GM18502 (cell line): ENCODE results near the gene THOC7.

Source experiments
- ATAC-seq: cut with Tn5 transposase; IDR thresholded peaks from one replicate; pipeline ENCODE4 v1.9.1; 2021; ENCODE audit warnings: mild to moderate bottlenecking; ENCODE audit not compliant: unreplicated experiment, poor library complexity

The THOC7 gene

DNA sequence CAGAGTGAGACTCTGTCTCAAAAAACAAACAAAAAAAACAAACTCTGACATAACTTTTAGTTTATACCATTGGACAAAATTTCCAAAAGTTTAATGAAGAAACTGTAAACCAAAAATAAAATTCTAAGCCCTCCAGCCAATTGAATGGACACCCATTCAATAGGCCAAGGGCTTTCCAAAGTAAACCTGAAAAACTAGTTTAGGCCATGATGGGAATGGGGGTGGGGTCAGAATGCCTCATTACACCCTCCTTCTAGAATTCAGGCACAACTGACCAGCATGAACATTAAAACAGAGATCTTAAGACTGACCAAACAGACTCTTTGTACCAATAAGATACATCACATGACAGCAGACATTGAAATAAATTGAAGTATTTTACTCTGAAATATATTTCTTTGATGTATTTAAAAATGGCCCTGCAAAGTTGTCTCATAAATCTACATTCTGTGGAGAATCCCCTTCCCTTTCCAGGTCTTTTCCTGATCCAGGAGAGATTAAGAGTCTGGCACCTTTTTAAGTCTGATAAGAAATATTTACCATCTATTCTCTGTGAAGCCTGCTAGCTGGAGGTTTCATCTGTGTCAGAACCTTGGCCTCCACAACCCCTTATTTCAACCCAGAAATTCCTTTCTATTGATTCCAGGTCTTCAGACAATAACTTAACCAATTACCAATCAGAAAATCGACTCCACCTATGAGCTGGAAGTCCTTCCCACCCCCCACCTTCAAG, 15.7 kb downstream of the THOC7 start:
- no peak for ATAC-seq

GRCh38 chr3:63845215-63845614, 18.4 kb downstream of the THOC7 start:
- no peak for ATAC-seq

DNA sequence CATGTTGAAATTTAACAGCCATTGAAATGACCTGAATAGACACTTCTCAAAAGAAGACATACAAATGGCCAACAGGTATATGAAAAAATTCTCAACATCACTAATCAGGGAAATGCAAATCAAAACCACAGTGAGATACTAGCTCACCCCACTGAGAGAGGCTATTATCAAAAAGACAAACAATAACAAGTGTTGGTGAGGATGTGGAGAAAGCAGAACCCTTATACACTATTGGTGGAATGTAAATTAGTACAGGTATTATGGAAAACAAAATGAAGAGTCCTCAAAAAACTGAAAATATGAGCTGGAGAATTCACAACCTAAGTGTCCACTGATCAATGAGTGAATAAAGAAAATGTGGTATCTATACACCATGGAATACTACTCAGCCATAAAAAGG, 21.5 kb downstream of the THOC7 start:
- ATAC-seq, result no peak

DNA sequence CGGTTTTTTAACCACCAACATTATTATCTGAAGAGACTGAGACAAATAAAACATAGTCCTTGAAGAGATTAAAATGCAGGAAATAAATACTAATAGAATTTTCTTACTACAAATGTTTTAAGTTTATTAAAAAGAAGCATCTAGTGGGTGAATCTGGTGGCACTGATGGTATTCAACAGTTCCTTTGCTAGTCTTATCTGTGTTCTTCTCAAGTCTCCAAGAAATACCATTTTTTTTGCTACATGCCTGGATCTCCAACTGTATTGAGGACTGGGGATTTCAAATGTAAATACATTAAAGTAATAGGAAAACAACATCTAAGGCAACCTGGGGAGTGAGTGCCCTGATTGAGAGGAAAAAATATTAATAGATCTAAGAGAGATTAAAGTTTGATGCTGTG, 21.9 kb downstream of the THOC7 start:
- no peak for ATAC-seq

- no peak for ATAC-seq
Observed at GRCh38 chr3:63832395-63832794, 31.2 kb downstream of the THOC7 start.

DNA sequence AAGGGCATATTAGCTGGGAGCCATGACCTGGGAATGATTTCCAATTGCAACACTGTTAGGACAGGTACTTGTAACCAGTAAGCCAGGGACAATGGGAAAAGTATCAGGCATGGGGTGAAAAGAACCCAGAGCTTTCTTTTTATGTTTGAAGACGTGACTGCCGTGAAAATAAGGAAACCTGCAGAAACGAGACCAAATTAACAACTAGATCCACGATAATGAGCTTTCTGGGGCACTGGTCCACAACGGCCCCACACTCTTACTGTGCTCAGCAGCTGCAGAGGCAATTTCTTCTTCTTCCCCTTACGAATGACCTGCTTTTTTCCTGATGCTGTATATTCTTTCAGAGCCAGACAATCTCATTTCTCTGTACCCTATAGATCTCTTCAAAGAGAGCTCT, 33.1 kb downstream of the THOC7 start:
- no peak for ATAC-seq

- ATAC-seq, result no peak
Observed at GRCh38 chr3:63824309-63824708, 39.3 kb downstream of the THOC7 start.

- ATAC-seq, result no peak
Observed at GRCh38 chr3:63819151-63819398, 44.5 kb downstream of the THOC7 start, which contains the start of gene C3orf49. Gene C3orf49, plus strand, starts transcription at chr3:63819299. Its CDS starts 173 bp downstream, at chr3:63819472.

DNA sequence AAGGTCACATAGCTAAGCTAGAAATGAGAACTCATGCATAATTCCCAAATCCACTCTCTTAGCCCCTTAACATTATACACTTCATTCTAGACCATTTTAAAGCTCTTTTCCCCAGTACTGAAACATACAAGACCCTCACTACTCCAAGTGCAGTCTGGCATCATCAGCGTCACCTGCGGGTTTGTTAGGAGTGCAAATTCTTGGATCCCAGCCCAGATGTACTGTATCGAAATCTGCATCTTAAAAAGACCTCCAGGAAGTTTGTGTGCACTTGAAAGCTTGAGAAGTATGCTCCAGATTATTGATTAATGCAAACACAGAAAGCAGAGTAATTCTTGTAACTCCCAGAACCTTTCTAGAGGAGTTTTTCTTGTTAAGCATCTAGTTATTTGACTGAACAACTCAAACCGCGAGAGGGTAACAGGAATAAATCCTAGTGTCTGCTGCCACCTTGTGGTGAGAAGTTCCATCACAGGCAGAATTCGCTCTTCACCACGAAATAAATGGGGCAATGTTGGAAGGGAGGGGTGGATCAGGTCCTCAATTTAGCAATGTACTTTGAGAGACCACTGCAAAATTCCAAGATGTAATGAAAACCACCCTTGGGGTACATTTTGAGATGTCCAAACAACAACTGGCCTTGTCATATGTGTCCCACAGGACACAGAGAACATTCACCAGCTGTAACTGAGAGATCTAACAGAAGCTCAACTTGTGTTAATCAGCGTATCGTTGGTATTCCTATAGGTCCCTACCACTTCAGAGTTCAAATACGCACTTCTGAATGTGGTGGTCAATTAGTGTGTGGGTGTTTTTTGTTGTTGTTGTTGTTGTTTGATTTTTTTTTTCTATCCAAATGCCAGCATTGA, 45.1 kb downstream of the THOC7 start:
- peak; percentile 88 for ATAC-seq

GRCh38 chr3:63817225-63817624, 46.4 kb downstream of the THOC7 start:
- no peak for ATAC-seq

DNA sequence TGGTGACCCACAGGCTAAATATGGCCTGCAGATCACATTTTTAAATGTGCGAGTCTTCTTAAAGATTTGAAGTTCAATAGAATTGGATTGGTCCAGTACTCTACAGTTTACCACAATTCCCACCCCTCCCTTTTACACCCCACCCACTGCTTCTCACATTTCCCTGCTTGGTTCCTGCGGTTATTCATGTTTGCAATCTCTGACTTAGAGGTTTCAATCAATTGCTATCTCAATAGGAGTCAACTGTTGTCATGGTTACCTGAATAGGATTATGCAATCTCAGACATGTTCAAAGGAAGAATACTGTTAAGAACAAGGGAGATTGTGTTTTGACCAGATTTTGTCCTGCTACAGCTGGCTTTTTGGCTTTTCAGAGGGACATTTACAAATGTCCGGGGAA, 49.4 kb downstream of the THOC7 start:
- ATAC-seq, result no peak

DNA sequence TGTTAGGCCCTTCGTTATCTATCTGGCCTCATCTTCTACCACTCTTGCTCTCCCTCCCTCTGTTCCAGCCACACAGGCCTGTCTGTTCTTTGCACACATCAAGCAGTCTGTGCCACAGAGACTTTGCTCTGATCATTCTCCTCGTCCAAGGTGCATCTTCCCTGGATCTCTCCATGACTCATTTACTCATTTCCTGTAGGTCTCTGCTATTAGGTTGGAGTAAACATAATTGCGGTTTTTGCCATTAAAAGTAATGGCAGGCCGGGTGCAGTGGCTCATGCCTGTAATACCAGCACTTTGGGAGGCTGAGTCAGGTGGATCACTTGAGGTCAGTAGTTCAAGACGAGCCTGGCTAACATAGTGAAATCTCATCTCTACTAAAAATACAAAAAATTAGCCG, 54.0 kb downstream of the THOC7 start:
- ATAC-seq, result no peak

DNA sequence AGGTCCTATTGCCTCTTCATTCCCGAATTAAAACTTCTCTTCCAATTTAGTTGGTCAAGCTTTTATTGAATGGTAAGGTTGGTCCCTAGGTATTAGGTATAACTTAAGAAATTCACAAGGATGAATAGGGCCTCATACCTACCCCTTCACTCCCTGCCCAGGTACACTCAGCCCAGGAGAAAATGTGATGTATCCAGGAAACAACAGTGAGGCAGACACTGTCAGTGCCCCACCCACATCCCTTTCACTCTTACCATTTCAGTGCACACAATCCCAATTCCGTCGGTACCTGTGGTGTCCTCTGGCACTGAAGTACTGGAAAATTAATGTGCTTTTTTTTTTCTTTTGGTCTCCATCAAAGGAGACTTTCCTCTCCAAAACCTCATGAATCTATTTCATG, 55.0 kb downstream of the THOC7 start:
- no peak for ATAC-seq

DNA sequence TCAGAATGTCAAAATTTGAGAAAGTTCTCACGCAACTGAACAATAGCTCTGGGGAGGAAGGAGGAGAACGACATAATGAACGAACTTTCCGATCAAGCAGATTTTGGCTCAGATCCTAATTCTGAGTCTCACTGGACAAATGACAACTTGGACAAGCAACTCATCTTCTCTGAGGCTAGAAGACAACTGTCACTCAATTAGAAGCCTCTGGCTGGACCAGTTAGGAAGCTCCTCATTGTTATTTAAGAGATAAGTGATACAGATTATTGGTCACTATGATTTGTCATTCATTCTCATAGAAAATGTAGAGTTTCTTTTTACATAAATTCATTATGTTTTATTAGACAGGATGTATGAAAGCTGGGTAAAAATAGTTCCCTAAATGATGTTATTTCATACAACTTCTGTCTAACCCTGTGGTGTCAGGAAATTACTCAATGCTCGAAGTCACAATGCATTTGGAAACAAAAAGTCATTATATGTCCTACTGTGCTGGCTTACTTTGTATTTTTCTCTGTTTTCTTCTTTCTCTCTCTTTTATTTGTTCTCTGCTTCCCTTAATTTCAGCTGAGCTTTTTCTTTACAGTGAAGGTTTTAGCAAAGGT, 55.5 kb downstream of the THOC7 start:
- ATAC-seq, result no peak

- ATAC-seq, result no peak
Observed at GRCh38 chr3:63803911-63804310, 59.7 kb downstream of the THOC7 start.

DNA sequence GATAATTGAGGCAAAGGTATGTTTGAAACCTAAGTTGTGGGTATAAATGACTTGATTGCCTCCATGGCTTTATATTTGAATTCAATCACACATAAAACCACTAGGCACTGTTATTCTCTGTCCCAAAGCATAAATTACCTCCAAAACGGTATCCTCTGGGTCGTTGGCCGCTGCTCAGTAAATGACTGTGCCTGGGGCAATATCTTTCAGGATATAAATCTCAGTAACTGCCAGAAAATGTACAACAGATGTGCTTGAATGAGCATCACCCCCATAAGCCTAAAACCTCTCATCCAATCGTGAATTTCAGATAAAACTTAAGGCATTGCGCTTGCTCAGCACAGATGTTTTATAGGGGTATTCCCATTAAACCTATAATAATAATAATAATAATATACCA, 63.5 kb downstream of the THOC7 start:
- ATAC-seq, result no peak

- no peak for ATAC-seq
Observed at GRCh38 chr3:63798949-63799348, 64.7 kb downstream of the THOC7 start.

GRCh38 chr3:63798544-63798943, 65.1 kb downstream of the THOC7 start:
- ATAC-seq, result no peak

GRCh38 chr3:63795438-63795837, 68.2 kb downstream of the THOC7 start:
- no peak for ATAC-seq

DNA sequence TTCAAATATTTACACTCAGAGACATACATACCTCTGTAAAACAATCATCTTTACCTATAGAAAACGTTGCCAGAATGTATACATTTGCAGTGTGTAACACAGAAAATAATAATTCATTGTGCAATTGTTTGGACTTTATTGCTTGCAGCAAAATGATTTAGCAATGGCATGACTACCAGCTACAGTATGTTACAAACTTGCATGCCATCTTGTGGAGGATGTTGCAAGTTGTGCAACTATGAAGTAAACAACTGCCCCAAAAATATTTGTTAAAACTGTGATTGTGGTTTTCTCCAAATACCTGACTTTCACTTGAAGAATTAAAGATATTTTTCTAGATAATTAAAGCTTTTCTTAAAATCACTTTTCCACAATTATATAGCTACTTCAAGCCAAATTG, 71.6 kb downstream of the THOC7 start:
- ATAC-seq, result no peak
